Osteocyte (in vitro differentiated cells): ENCODE measurements around the gene MALRD1. TPM values are rescaled to one million over a fixed set of nuclear protein-coding genes. Genes with fewer than 3 reads are reported as not detected.

Experiments
- DNase-seq: peaks from one replicate; pipeline ENCODE4 v3.0.0; 2021; ENCODE audit warnings: mixed read lengths; ENCODE audit not compliant: unreplicated experiment; ENCODE audit errors: extremely low spot score
- H3K27ac Mint-ChIP-seq: one replicate; pipeline ENCODE4 v1.8.0; 2021; ENCODE audit warnings: mild to moderate bottlenecking, mixed read lengths; ENCODE audit not compliant: unreplicated experiment
- H3K27me3 Mint-ChIP-seq: one replicate; pipeline ENCODE4 v1.8.0; 2021; ENCODE audit warnings: mixed read lengths; ENCODE audit not compliant: unreplicated experiment
- H3K36me3 Mint-ChIP-seq: one replicate; pipeline ENCODE4 v1.8.0; 2021; ENCODE audit warnings: mixed read lengths; ENCODE audit not compliant: unreplicated experiment
- H3K4me1 Mint-ChIP-seq: one replicate; pipeline ENCODE4 v1.8.0; 2021; ENCODE audit warnings: mixed read lengths; ENCODE audit not compliant: unreplicated experiment
- H3K4me3 Mint-ChIP-seq: one replicate; pipeline ENCODE4 v1.8.0; 2021; ENCODE audit warnings: mild to moderate bottlenecking, moderate library complexity, mixed read lengths; ENCODE audit not compliant: unreplicated experiment
- H3K9me3 Mint-ChIP-seq: one replicate; pipeline ENCODE4 v1.8.0; 2021; ENCODE audit warnings: mixed read lengths; ENCODE audit not compliant: unreplicated experiment
- CTCF ChIP-seq: fragments of 200-600 bp; sonication (generic); IDR thresholded peaks from 2 replicates; pipeline ENCODE4 v1.5.0; 2021; ENCODE audit warnings: antibody characterized with exemption, mild to moderate bottlenecking, moderate library complexity
- total RNA-seq: library from RNA; stranded (reverse); gene quantifications from 2 replicates; pipeline ENCODE4 v1.2.1, GENCODE V29; 2021

Gene MALRD1
- total RNA-seq, 1 donor from 2014 or later, result 0.56 TPM

DNA sequence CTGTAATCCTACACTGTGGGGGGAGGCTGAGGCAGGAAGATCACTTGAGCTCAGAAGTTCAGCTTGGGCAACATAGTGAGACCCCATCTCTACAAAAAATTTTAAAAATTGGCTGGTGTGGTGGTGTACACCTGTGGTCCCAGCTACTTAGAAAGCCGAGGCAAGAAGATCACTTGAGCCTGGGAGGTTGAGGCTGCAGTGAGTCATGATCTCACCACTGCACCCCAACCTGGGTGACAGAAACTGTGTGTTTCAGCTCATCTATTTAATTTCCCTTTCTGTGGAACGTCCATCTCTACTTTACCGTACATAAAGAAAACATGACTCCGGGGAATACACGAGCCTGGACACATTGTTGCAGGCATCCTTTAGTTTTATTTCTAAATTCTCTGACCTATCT is 413.0 kb downstream of the MALRD1 start:
- no peak for DNase-seq
- Mint-ChIP-seq H3K4me3 (no peak overlapping the region), H3K27ac (no peak overlapping the region), H3K36me3 (no peaks in the 10 kb centered on the region), H3K4me1 (no peaks in the 10 kb centered on the region), H3K27me3 (peaks cover 2% of the 10 kb centered on the region), H3K9me3 (no peaks in the 10 kb centered on the region)
- TF ChIP-seq CTCF, result no peak

DNA sequence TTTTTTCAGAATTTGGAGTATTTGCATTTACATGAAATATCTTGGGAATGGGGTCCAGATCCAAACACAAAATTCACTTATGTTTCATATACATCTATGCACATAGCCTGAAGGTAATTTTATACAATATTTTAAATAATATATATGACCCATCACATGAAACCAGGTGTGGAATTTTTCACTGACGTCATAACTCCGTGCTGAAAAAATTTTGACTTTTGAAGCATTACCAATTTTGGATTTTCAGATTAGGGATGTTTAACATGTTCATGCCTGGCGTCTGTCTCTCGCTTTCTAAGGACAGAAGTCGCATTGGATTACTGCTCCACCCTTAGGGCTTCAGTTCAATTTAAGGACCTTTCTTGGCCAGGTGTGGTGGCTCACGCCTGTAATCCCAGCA is 418.1 kb downstream of the MALRD1 start:
- Mint-ChIP-seq H3K27ac (no peak overlapping the region), H3K27me3 (no peaks in the 10 kb centered on the region), H3K4me3 (no peak overlapping the region), H3K36me3 (no peaks in the 10 kb centered on the region), H3K4me1 (no peaks in the 10 kb centered on the region), H3K9me3 (peaks cover 9% of the 10 kb centered on the region)
- TF ChIP-seq CTCF, result no peak
- DNase-seq, result no peak

GRCh38 chr10:19468413-19468812 is 419.8 kb downstream of the MALRD1 start:
- H3K27me3 Mint-ChIP-seq, result no peaks in the 10 kb centered on the region
- no peaks in the 10 kb centered on the region for H3K4me1 Mint-ChIP-seq
- peaks cover 9% of the 10 kb centered on the region for H3K9me3 Mint-ChIP-seq
- H3K36me3 Mint-ChIP-seq, result no peaks in the 10 kb centered on the region
- no peak overlapping the region for H3K4me3 Mint-ChIP-seq
- no peak overlapping the region for H3K27ac Mint-ChIP-seq
- TF ChIP-seq CTCF, result no peak
- no peak for DNase-seq

- Mint-ChIP-seq H3K4me3 (no peak overlapping the region), H3K27me3 (no peaks in the 10 kb centered on the region), H3K36me3 (no peaks in the 10 kb centered on the region), H3K9me3 (peaks cover 9% of the 10 kb centered on the region), H3K4me1 (no peaks in the 10 kb centered on the region), H3K27ac (no peak overlapping the region)
- TF ChIP-seq CTCF, result no peak
- DNase-seq, result no peak
Observed at GRCh38 chr10:19469521-19469920, 420.9 kb downstream of the MALRD1 start.

DNA sequence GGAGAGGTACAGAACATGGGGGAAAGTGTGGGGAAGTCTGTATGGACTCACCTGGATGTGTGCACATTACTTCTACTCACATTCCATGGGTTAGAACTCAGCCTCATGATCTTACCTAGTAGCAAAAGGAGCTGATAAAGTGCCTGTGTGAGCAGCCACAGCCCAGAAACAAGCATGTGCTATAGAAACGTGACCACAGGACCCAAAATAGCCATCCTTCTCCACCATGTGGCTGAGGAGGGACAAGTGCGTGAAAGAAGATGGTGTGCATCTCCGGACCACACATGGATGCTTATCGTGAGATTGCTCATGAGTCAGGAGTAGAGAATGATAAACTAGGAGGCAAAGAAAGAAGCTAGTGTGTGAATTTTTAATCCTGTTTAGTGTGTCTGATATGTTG is 431.3 kb downstream of the MALRD1 start:
- H3K4me3 Mint-ChIP-seq, result no peak overlapping the region
- no peaks in the 10 kb centered on the region for H3K9me3 Mint-ChIP-seq
- no peak for DNase-seq
- no peaks in the 10 kb centered on the region for H3K36me3 Mint-ChIP-seq
- no peaks in the 10 kb centered on the region for H3K4me1 Mint-ChIP-seq
- H3K27ac Mint-ChIP-seq, result no peak overlapping the region
- peaks cover 3% of the 10 kb centered on the region for H3K27me3 Mint-ChIP-seq
- TF ChIP-seq CTCF, result no peak
